ENCODE results near the gene ZNRF3. TPM values are rescaled to one million over a fixed set of nuclear protein-coding genes. Genes with fewer than 3 reads are reported as not detected.

The ZNRF3 gene
- polyA plus RNA-seq, 1 donor (not counting 4 experiments of a cell fraction or from before 2014, with no cell fraction given): 2.6 TPM

DNA sequence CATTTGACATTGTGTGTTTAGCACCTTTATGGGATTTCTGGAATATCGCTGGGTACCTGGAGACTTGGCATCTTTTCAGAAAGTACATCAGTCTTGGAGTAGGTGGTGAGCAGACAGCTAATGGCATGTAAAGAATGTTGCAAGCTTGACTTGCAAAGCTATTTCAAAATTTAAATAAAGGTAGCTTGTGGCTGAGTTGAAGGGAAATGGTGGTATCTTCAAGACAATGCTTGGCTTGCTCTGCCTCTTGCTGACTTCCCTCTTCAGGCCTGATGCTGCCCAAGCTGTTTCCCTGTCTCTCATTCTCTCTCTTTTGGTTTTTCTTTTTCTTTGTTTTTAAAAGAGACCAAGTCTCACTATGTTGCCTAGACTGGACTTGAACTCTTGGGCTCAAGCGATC lies 13.2 kb downstream of the ZNRF3 start:
- H3K9me1 ChIP-seq (ENCODE audit: control insufficient read depth, extremely low read depth, insufficient read depth, low read length): peaks cover 2% of the 10 kb centered on the region
- H4K20me1 ChIP-seq (ENCODE audit: control insufficient read depth, extremely low read depth, insufficient read depth, low read length): no peaks in the 10 kb centered on the region
- TF ChIP-seq EZH2 (IDR thresholded peaks at IDR 0.05; ENCODE audit: low read length) (no peak), CTCF (optimal IDR thresholded peaks at IDR 0.05 in 1 of 3, IDR thresholded peaks at IDR 0.05 in 1 of 3, conservative IDR thresholded peaks at IDR 0.05 in 1 of 3; ENCODE audit: extremely low read depth in 1 of 3, insufficient read depth in 2 of 3, low read length in 3 of 3) (no peak)
- DNase-seq (ENCODE audit: low read depth, low spot score) (no peak), FAIRE-seq (peak; percentile 87)
- H3K4me3 ChIP-seq (ENCODE audit: control insufficient read depth in 2 of 3, extremely low read depth in 1 of 3, insufficient read depth in 2 of 3, low read depth in 1 of 3, low read length in 3 of 3): no peak overlapping the region
- H3K36me3 ChIP-seq (ENCODE audit: control insufficient read depth in 2 of 2, extremely low read depth in 1 of 2, insufficient read depth in 2 of 2, low read length in 2 of 2): no peaks in the 10 kb centered on the region
- no peaks in the 10 kb centered on the region for H3K9me3 ChIP-seq (ENCODE audit: control insufficient read depth, low read depth, low read length)
- H3K27me3 ChIP-seq (ENCODE audit: control insufficient read depth, extremely low read depth, insufficient read depth, low read length): no peaks in the 10 kb centered on the region
- no peak overlapping the region for H3K9ac ChIP-seq (ENCODE audit: control insufficient read depth, extremely low read depth, insufficient read depth, low read length)
- dilution Hi-C loops (cut with MboI; ENCODE audit: extremely low pct_ligation_motif_present, low sequenced_read_pairs): no loop called here
- H3K27ac ChIP-seq (ENCODE audit: control insufficient read depth, insufficient read depth, low read length): no peak overlapping the region
- no peak overlapping the region for H2AFZ ChIP-seq (ENCODE audit: control insufficient read depth, low read length)
- peaks cover 42% of the 10 kb centered on the region for H3K79me2 ChIP-seq (ENCODE audit: control insufficient read depth, insufficient read depth, low read length)
- peaks cover 73% of the 10 kb centered on the region for H3K4me1 ChIP-seq (ENCODE audit: control insufficient read depth, extremely low read depth, insufficient read depth, low read length)
- H3K4me2 ChIP-seq (ENCODE audit: control insufficient read depth, extremely low read depth, insufficient read depth, low read depth, low read length): no peak overlapping the region

DNA sequence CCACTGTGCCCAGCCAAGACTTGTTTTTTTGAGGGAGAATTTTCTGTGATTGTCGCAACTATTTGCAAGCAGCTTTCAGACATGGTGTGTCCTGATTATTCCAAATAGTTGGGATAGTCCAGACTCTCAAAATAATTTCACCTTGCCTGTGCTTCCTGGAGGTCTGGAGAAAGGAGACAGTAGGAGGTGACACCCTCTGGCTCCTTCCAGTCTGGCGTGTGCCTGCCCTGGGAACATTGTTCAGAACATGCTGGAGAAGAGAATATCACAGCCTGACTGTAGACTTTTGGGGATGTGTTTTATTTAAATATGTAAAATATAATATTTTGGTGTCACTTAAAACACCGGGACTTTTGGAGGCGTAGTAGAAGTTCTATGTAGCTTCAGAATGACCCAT lies 14.9 kb downstream of the ZNRF3 start:
- peaks cover 70% of the 10 kb centered on the region for H3K4me1 ChIP-seq (ENCODE audit: control insufficient read depth, extremely low read depth, insufficient read depth, low read length)
- TF ChIP-seq EZH2 (IDR thresholded peaks at IDR 0.05; ENCODE audit: low read length) (no peak), CTCF (optimal IDR thresholded peaks at IDR 0.05 in 1 of 3, IDR thresholded peaks at IDR 0.05 in 1 of 3, conservative IDR thresholded peaks at IDR 0.05 in 1 of 3; ENCODE audit: extremely low read depth in 1 of 3, insufficient read depth in 2 of 3, low read length in 3 of 3) (no peak)
- dilution Hi-C loops (cut with MboI; ENCODE audit: extremely low pct_ligation_motif_present, low sequenced_read_pairs): no loop called here
- no peaks in the 10 kb centered on the region for H3K9me3 ChIP-seq (ENCODE audit: control insufficient read depth, low read depth, low read length)
- no peaks in the 10 kb centered on the region for H3K36me3 ChIP-seq (ENCODE audit: control insufficient read depth in 2 of 2, extremely low read depth in 1 of 2, insufficient read depth in 2 of 2, low read length in 2 of 2)
- H3K27me3 ChIP-seq (ENCODE audit: control insufficient read depth, extremely low read depth, insufficient read depth, low read length): no peaks in the 10 kb centered on the region
- FAIRE-seq (no peak), DNase-seq (ENCODE audit: low read depth, low spot score) (no peak)
- no peak overlapping the region for H3K27ac ChIP-seq (ENCODE audit: control insufficient read depth, insufficient read depth, low read length)
- no peak overlapping the region for H3K4me2 ChIP-seq (ENCODE audit: control insufficient read depth, extremely low read depth, insufficient read depth, low read depth, low read length)
- H3K4me3 ChIP-seq (ENCODE audit: control insufficient read depth in 2 of 3, extremely low read depth in 1 of 3, insufficient read depth in 2 of 3, low read depth in 1 of 3, low read length in 3 of 3): no peak overlapping the region
- peaks cover 49% of the 10 kb centered on the region for H3K79me2 ChIP-seq (ENCODE audit: control insufficient read depth, insufficient read depth, low read length)
- no peaks in the 10 kb centered on the region for H4K20me1 ChIP-seq (ENCODE audit: control insufficient read depth, extremely low read depth, insufficient read depth, low read length)
- H3K9ac ChIP-seq (ENCODE audit: control insufficient read depth, extremely low read depth, insufficient read depth, low read length): no peak overlapping the region
- H3K9me1 ChIP-seq (ENCODE audit: control insufficient read depth, extremely low read depth, insufficient read depth, low read length): no peaks in the 10 kb centered on the region
- no peak overlapping the region for H2AFZ ChIP-seq (ENCODE audit: control insufficient read depth, low read length)
